ENCODE data around the gene NPDC1.
"Not testable (repeated sequence)": the region's sequence is repeated elsewhere in the genome, so short reads cannot be mapped to it uniquely, and the experiment has no call there.

Gene NPDC1

GRCh38 chr9:137074657-137075274 lies 28.8 kb upstream of the NPDC1 start:
- DNase-seq: no peak

GRCh38 chr9:137073992-137074399 lies 28.0 kb upstream of the NPDC1 start:
- DNase-seq: no peak

GRCh38 chr9:137071282-137071681 lies 25.3 kb upstream of the NPDC1 start:
- no peak for DNase-seq

GRCh38 chr9:137070906-137071275 lies 24.9 kb upstream of the NPDC1 start:
- DNase-seq: no peak

GRCh38 chr9:137070201-137070905 lies 24.4 kb upstream of the NPDC1 start, which contains the start of gene SAPCD2:
Gene SAPCD2, minus strand, starts transcription at chr9:137070557. Its CDS starts 97 bp downstream, at chr9:137070460.
- peak; percentile 81 for DNase-seq

- DNase-seq: no peak
These were observed 23.6 kb upstream of the NPDC1 start for GRCh38 chr9:137069508-137070091.

- no peak for DNase-seq
These were observed 22.8 kb upstream of the NPDC1 start for GRCh38 chr9:137068539-137069507.

- DNase-seq: peak; percentile 68
These were observed 22.0 kb upstream of the NPDC1 start for GRCh38 chr9:137067860-137068538.

GRCh38 chr9:137066096-137066861 lies 20.3 kb upstream of the NPDC1 start:
- DNase-seq: no peak

- no peak for DNase-seq
These were observed 19.5 kb upstream of the NPDC1 start for GRCh38 chr9:137065336-137065967.

GRCh38 chr9:137064880-137065164 lies 18.8 kb upstream of the NPDC1 start:
- DNase-seq: no peak

GRCh38 chr9:137064027-137064879 lies 18.3 kb upstream of the NPDC1 start:
- DNase-seq: peak; percentile 55

- DNase-seq: no peak
These were observed 17.5 kb upstream of the NPDC1 start for GRCh38 chr9:137063311-137064026.

GRCh38 chr9:137062798-137063197 lies 16.8 kb upstream of the NPDC1 start:
- DNase-seq: not testable (repeated sequence)

GRCh38 chr9:137062384-137062783 lies 16.4 kb upstream of the NPDC1 start:
- DNase-seq: no peak

- no peak for DNase-seq
These were observed 12.7 kb upstream of the NPDC1 start for GRCh38 chr9:137058521-137059234.

GRCh38 chr9:137057545-137057944 lies 11.6 kb upstream of the NPDC1 start:
- DNase-seq: no peak

GRCh38 chr9:137056739-137057415 lies 10.9 kb upstream of the NPDC1 start:
- DNase-seq: no peak

All from NCI-H226 (cell line).